GM23338 (cell line): ENCODE results near the gene GOLGA6D. TPM values are rescaled to one million over a fixed set of nuclear protein-coding genes. Genes with fewer than 3 reads are reported as not detected.

Source experiments
- ATAC-seq: fragments of 200-7000 bp; cut with Tn5 transposase; 3 replicates; pipeline ENCODE4 v1.9.1; 2020
- DNase-seq: peaks from one replicate; pipeline ENCODE4 v3.0.0-alpha.2; 2015; ENCODE audit warnings: low spot score
- H2AFZ ChIP-seq: fragments of 200-600 bp; sonication (generic); 2 replicates; pipeline ENCODE4 v1.8.0; 2016; ENCODE audit warnings: antibody characterized with exemption, mild to moderate bottlenecking, moderate library complexity
- H3F3A ChIP-seq: fragments of 200-600 bp; sonication (generic); replicated peaks from 2 replicates; pipeline ENCODE4 v1.8.0; 2017; ENCODE audit warnings: antibody characterized with exemption, mixed run types, low read depth
- H3K27ac ChIP-seq: fragments of 200-600 bp; sonication (generic); 2 replicates; pipeline ENCODE4 v1.6.1; 2016; ENCODE audit warnings: low read depth
- H3K27me3 ChIP-seq: fragments of 200-600 bp; sonication (generic); 2 replicates; pipeline ENCODE4 v1.8.0; 2016; ENCODE audit warnings: mild to moderate bottlenecking, mixed run types, moderate library complexity; ENCODE audit not compliant: insufficient read depth
- H3K36me3 ChIP-seq: fragments of 200-600 bp; sonication (generic); 2 replicates; pipeline ENCODE4 v1.8.0; 2016; ENCODE audit warnings: mild to moderate bottlenecking; ENCODE audit not compliant: insufficient read depth
- H3K4me1 ChIP-seq: fragments of 200-600 bp; sonication (generic); 2 replicates; pipeline ENCODE4 v1.8.0; 2016; ENCODE audit warnings: mild to moderate bottlenecking, moderate library complexity; ENCODE audit not compliant: insufficient read depth
- H3K4me2 ChIP-seq: fragments of 200-600 bp; sonication (generic); 2 replicates; pipeline ENCODE4 v1.7.1; 2017; ENCODE audit warnings: mixed run types
- H3K4me3 ChIP-seq: fragments of 200-600 bp; sonication (generic); 2 replicates; pipeline ENCODE4 v1.6.1; 2016; ENCODE audit warnings: mixed run types
- H3K79me2 ChIP-seq: fragments of 200-600 bp; sonication (generic); replicated peaks from 2 replicates; pipeline ENCODE4 v1.8.0; 2017; ENCODE audit warnings: mild to moderate bottlenecking; ENCODE audit not compliant: insufficient read depth
- H3K9me2 ChIP-seq: fragments of 200-600 bp; sonication (generic); 2 replicates; pipeline ENCODE4 v1.8.0; 2017; ENCODE audit not compliant: insufficient read depth
- H4K20me1 ChIP-seq: fragments of 200-600 bp; sonication (generic); replicated peaks from 2 replicates; pipeline ENCODE4 v1.8.0; 2017; ENCODE audit warnings: mild to moderate bottlenecking; ENCODE audit not compliant: insufficient read depth
- H3K27ac Mint-ChIP-seq: 2 replicates; pipeline ENCODE4 v1.8.0; 2020; ENCODE audit warnings: inconsistent platforms, mild to moderate bottlenecking, moderate library complexity, mixed read lengths
- H3K27me3 Mint-ChIP-seq: 3 replicates; pipeline ENCODE4 v1.8.0; 2022; ENCODE audit warnings: low read depth, mild to moderate bottlenecking, moderate library complexity, mixed read lengths, inconsistent platforms; ENCODE audit not compliant: insufficient read depth, poor library complexity
- H3K36me3 Mint-ChIP-seq: 3 replicates; pipeline ENCODE4 v1.8.0; 2021; ENCODE audit warnings: low read depth, mild to moderate bottlenecking, inconsistent platforms, moderate library complexity, mixed read lengths
- H3K4me1 Mint-ChIP-seq: 3 replicates; pipeline ENCODE4 v1.8.0; 2020; ENCODE audit warnings: mild to moderate bottlenecking, inconsistent platforms, mixed read lengths
- H3K4me3 Mint-ChIP-seq: 3 replicates; pipeline ENCODE4 v1.8.0; 2021; ENCODE audit warnings: moderate library complexity, mild to moderate bottlenecking, inconsistent platforms, mixed read lengths
- H3K9me3 Mint-ChIP-seq: 3 replicates; pipeline ENCODE4 v1.8.0; 2020; ENCODE audit warnings: moderate library complexity, mild to moderate bottlenecking, inconsistent platforms, mixed read lengths
- CREB1 ChIP-seq: fragments of 250-450 bp; sonication (Bioruptor Pico); IDR thresholded peaks from 2 replicates; pipeline ENCODE4 v1.5.0; 2020; ENCODE audit warnings: low read depth, mild to moderate bottlenecking, moderate library complexity
- JUNB ChIP-seq: IDR thresholded peaks from one replicate; pipeline ENCODE4 v1.6.1; 2016; ENCODE audit warnings: antibody characterized with exemption; ENCODE audit not compliant: unreplicated experiment
- ZNF331 ChIP-seq: fragments of 250-450 bp; sonication (Bioruptor Pico); IDR thresholded peaks from 2 replicates; pipeline ENCODE4 v1.5.0; 2020; ENCODE audit warnings: low read depth, mild to moderate bottlenecking, moderate library complexity
- polyA plus RNA-seq: library from polyadenylated mRNA; unstranded; fragments of >200 nt; fragmentation: Nextera tagmentation; extraction: Ambion mirVana; gene quantifications from 2 replicates; pipeline ENCODE4 v1.2.1, GENCODE V29; 2016
- total RNA-seq: library from RNA; depleted of rRNA; stranded (reverse); fragments of >200 nt; shearing (Covaris generic); gene quantifications from 2 replicates; pipeline ENCODE4 v1.2.3, GENCODE V29; 2014
- TF ChIP-seq, protein P1 (sequence below): fragments of 250-450 bp; sonication (Bioruptor Pico); IDR thresholded peaks from 2 replicates; pipeline ENCODE4 v1.5.0; 2020; ENCODE audit warnings: mild to moderate bottlenecking, moderate library complexity
- TF ChIP-seq, protein P2 (sequence below), 2 experiments: fragments of 200-600 bp in 1 of 2; sonication (generic) in 1 of 2; conservative IDR thresholded peaks; 2 replicates each; pipeline versions ENCODE4 v1.5.1 to v1.6.1; 2016 to 2017; ENCODE audit warnings: antibody characterized with exemption in 2 of 2, low read depth in 2 of 2, mild to moderate bottlenecking in 2 of 2, moderate library complexity in 1 of 2

The GOLGA6D gene
- total and polyA plus RNA-seq, 2 experiments from 2014 or later, result 0.99 to 1.0 TPM

DNA sequence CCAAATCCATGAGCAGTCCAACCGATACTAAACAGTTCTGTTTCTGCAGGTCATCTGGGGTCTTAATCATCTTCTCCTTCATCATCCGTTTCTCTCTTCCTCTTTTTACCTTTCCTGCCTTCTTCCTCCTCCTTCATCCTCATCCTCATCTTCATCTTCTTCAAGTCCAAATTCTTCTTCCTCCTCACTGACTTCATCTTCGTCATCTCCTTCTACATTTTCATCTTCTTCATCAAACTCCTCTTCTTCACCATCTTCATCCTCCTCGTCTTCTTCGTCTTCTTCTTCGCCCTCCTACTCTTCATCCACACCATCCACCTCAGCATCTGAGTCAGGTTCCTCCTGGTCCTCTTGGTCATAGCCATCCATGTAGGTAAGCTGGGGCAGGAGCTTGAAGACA, 39.1 kb downstream of the GOLGA6D start (continued):
- TF ChIP-seq, protein P1, sequence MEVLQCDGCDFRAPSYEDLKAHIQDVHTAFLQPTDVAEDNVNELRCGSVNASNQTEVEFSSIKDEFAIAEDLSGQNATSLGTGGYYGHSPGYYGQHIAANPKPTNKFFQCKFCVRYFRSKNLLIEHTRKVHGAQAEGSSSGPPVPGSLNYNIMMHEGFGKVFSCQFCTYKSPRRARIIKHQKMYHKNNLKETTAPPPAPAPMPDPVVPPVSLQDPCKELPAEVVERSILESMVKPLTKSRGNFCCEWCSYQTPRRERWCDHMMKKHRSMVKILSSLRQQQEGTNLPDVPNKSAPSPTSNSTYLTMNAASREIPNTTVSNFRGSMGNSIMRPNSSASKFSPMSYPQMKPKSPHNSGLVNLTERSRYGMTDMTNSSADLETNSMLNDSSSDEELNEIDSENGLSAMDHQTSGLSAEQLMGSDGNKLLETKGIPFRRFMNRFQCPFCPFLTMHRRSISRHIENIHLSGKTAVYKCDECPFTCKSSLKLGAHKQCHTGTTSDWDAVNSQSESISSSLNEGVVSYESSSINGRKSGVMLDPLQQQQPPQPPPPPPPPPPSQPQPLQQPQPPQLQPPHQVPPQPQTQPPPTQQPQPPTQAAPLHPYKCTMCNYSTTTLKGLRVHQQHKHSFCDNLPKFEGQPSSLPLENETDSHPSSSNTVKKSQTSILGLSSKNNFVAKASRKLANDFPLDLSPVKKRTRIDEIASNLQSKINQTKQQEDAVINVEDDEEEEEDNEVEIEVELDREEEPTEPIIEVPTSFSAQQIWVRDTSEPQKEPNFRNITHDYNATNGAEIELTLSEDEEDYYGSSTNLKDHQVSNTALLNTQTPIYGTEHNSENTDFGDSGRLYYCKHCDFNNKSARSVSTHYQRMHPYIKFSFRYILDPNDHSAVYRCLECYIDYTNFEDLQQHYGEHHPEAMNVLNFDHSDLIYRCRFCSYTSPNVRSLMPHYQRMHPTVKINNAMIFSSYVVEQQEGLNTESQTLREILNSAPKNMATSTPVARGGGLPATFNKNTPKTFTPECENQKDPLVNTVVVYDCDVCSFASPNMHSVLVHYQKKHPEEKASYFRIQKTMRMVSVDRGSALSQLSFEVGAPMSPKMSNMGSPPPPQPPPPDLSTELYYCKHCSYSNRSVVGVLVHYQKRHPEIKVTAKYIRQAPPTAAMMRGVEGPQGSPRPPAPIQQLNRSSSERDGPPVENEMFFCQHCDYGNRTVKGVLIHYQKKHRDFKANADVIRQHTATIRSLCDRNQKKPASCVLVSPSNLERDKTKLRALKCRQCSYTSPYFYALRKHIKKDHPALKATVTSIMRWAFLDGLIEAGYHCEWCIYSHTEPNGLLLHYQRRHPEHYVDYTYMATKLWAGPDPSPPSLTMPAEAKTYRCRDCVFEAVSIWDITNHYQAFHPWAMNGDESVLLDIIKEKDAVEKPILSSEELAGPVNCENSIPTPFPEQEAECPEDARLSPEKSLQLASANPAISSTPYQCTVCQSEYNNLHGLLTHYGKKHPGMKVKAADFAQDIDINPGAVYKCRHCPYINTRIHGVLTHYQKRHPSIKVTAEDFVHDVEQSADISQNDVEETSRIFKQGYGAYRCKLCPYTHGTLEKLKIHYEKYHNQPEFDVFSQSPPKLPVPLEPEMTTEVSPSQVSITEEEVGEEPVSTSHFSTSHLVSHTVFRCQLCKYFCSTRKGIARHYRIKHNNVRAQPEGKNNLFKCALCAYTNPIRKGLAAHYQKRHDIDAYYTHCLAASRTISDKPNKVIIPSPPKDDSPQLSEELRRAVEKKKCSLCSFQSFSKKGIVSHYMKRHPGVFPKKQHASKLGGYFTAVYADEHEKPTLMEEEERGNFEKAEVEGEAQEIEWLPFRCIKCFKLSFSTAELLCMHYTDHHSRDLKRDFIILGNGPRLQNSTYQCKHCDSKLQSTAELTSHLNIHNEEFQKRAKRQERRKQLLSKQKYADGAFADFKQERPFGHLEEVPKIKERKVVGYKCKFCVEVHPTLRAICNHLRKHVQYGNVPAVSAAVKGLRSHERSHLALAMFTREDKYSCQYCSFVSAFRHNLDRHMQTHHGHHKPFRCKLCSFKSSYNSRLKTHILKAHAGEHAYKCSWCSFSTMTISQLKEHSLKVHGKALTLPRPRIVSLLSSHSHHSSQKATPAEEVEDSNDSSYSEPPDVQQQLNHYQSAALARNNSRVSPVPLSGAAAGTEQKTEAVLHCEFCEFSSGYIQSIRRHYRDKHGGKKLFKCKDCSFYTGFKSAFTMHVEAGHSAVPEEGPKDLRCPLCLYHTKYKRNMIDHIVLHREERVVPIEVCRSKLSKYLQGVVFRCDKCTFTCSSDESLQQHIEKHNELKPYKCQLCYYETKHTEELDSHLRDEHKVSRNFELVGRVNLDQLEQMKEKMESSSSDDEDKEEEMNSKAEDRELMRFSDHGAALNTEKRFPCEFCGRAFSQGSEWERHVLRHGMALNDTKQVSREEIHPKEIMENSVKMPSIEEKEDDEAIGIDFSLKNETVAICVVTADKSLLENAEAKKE, result no peak
- no peak for TF ChIP-seq ZNF331 (CRISPR knock-in tag)

DNA sequence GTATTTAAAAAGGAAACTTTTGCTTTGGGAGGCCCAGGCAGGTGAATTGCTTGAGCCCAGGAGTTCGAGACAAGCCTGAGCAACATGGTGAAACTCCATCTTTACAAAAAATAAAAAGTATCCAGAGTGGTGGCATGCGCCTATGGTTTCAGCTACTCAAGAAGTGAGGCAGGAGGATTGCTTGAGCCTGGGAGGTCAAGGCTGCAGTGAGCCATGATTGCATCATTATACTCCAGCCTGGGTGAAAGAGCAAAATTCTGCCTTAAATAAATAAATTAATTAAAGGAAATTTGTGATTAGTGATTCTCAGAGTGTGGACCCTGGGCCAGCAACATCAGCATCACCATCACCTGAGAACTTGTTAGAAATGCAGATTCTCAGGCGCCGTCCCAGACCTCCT, 43.3 kb downstream of the GOLGA6D start:
- H3K27ac Mint-ChIP-seq, result no peak overlapping the region
- ATAC-seq (no peak), DNase-seq (no peak)
- H3K4me3 ChIP-seq, result no peak overlapping the region
- no peaks in the 10 kb centered on the region for H3K27me3 ChIP-seq
- H3K27ac ChIP-seq, result no peak overlapping the region
- no peaks in the 10 kb centered on the region for H3K4me1 ChIP-seq
- no peaks in the 10 kb centered on the region for H3K9me2 ChIP-seq
- H3K27me3 Mint-ChIP-seq, result peaks cover 9% of the 10 kb centered on the region
- H3K4me1 Mint-ChIP-seq, result no peaks in the 10 kb centered on the region
- no peak overlapping the region for H3K4me3 Mint-ChIP-seq
- H2AFZ ChIP-seq, result no peak overlapping the region
- no peaks in the 10 kb centered on the region; the same call in 2 of the 3 replicates for H3K36me3 Mint-ChIP-seq
- H3K4me2 ChIP-seq, result no peak overlapping the region
- H3K9me3 Mint-ChIP-seq, result peaks cover 4% of the 10 kb centered on the region; the same call in 1 of the 3 replicates
- no peaks in the 10 kb centered on the region for H3K79me2 ChIP-seq
- no peaks in the 10 kb centered on the region for H3F3A ChIP-seq
- no peaks in the 10 kb centered on the region for H3K36me3 ChIP-seq
- H4K20me1 ChIP-seq, result no peaks in the 10 kb centered on the region
- TF ChIP-seq, protein P1, result no peak
- TF ChIP-seq ZNF331 (CRISPR knock-in tag) (no peak), JUNB (no peak), CREB1 (no peak)
- TF ChIP-seq, protein P2, sequence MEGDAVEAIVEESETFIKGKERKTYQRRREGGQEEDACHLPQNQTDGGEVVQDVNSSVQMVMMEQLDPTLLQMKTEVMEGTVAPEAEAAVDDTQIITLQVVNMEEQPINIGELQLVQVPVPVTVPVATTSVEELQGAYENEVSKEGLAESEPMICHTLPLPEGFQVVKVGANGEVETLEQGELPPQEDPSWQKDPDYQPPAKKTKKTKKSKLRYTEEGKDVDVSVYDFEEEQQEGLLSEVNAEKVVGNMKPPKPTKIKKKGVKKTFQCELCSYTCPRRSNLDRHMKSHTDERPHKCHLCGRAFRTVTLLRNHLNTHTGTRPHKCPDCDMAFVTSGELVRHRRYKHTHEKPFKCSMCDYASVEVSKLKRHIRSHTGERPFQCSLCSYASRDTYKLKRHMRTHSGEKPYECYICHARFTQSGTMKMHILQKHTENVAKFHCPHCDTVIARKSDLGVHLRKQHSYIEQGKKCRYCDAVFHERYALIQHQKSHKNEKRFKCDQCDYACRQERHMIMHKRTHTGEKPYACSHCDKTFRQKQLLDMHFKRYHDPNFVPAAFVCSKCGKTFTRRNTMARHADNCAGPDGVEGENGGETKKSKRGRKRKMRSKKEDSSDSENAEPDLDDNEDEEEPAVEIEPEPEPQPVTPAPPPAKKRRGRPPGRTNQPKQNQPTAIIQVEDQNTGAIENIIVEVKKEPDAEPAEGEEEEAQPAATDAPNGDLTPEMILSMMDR (conservative IDR thresholded peaks at IDR 0.05; ENCODE audit: low read depth in 2 of 2), result no peak
